Measurements from ENCODE around the gene MT1B. TPM values are rescaled to one million over a fixed set of nuclear protein-coding genes. Genes with fewer than 3 reads are reported as not detected.

The MT1B gene
- total and polyA plus RNA-seq, 2 of the 13 experiments (the other 11 are each of a cell fraction or from before 2014, with no cell fraction given): 0.89 TPM; not detected in 1

- TF ChIP-seq, protein P1, sequence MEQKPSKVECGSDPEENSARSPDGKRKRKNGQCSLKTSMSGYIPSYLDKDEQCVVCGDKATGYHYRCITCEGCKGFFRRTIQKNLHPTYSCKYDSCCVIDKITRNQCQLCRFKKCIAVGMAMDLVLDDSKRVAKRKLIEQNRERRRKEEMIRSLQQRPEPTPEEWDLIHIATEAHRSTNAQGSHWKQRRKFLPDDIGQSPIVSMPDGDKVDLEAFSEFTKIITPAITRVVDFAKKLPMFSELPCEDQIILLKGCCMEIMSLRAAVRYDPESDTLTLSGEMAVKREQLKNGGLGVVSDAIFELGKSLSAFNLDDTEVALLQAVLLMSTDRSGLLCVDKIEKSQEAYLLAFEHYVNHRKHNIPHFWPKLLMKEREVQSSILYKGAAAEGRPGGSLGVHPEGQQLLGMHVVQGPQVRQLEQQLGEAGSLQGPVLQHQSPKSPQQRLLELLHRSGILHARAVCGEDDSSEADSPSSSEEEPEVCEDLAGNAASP (CRISPR knock-in tag; IDR thresholded peaks at IDR 0.05; ENCODE audit: borderline replicate concordance): peak; percentile 12; the same call in 1 of the 2 replicates
- TF ChIP-seq ZNF7 (CRISPR knock-in tag; IDR thresholded peaks at IDR 0.05): peak; percentile 90
- TF ChIP-seq, protein P2, sequence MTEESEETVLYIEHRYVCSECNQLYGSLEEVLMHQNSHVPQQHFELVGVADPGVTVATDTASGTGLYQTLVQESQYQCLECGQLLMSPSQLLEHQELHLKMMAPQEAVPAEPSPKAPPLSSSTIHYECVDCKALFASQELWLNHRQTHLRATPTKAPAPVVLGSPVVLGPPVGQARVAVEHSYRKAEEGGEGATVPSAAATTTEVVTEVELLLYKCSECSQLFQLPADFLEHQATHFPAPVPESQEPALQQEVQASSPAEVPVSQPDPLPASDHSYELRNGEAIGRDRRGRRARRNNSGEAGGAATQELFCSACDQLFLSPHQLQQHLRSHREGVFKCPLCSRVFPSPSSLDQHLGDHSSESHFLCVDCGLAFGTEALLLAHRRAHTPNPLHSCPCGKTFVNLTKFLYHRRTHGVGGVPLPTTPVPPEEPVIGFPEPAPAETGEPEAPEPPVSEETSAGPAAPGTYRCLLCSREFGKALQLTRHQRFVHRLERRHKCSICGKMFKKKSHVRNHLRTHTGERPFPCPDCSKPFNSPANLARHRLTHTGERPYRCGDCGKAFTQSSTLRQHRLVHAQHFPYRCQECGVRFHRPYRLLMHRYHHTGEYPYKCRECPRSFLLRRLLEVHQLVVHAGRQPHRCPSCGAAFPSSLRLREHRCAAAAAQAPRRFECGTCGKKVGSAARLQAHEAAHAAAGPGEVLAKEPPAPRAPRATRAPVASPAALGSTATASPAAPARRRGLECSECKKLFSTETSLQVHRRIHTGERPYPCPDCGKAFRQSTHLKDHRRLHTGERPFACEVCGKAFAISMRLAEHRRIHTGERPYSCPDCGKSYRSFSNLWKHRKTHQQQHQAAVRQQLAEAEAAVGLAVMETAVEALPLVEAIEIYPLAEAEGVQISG (CRISPR knock-in tag; IDR thresholded peaks at IDR 0.05): 0 out of 2 replicates have a peak, but pooled peaks have one; percentile 41
- no peak for TF ChIP-seq EZH2 (conservative IDR thresholded peaks at IDR 0.05; ENCODE audit: low read depth, low read length)
- TF ChIP-seq, protein P3, sequence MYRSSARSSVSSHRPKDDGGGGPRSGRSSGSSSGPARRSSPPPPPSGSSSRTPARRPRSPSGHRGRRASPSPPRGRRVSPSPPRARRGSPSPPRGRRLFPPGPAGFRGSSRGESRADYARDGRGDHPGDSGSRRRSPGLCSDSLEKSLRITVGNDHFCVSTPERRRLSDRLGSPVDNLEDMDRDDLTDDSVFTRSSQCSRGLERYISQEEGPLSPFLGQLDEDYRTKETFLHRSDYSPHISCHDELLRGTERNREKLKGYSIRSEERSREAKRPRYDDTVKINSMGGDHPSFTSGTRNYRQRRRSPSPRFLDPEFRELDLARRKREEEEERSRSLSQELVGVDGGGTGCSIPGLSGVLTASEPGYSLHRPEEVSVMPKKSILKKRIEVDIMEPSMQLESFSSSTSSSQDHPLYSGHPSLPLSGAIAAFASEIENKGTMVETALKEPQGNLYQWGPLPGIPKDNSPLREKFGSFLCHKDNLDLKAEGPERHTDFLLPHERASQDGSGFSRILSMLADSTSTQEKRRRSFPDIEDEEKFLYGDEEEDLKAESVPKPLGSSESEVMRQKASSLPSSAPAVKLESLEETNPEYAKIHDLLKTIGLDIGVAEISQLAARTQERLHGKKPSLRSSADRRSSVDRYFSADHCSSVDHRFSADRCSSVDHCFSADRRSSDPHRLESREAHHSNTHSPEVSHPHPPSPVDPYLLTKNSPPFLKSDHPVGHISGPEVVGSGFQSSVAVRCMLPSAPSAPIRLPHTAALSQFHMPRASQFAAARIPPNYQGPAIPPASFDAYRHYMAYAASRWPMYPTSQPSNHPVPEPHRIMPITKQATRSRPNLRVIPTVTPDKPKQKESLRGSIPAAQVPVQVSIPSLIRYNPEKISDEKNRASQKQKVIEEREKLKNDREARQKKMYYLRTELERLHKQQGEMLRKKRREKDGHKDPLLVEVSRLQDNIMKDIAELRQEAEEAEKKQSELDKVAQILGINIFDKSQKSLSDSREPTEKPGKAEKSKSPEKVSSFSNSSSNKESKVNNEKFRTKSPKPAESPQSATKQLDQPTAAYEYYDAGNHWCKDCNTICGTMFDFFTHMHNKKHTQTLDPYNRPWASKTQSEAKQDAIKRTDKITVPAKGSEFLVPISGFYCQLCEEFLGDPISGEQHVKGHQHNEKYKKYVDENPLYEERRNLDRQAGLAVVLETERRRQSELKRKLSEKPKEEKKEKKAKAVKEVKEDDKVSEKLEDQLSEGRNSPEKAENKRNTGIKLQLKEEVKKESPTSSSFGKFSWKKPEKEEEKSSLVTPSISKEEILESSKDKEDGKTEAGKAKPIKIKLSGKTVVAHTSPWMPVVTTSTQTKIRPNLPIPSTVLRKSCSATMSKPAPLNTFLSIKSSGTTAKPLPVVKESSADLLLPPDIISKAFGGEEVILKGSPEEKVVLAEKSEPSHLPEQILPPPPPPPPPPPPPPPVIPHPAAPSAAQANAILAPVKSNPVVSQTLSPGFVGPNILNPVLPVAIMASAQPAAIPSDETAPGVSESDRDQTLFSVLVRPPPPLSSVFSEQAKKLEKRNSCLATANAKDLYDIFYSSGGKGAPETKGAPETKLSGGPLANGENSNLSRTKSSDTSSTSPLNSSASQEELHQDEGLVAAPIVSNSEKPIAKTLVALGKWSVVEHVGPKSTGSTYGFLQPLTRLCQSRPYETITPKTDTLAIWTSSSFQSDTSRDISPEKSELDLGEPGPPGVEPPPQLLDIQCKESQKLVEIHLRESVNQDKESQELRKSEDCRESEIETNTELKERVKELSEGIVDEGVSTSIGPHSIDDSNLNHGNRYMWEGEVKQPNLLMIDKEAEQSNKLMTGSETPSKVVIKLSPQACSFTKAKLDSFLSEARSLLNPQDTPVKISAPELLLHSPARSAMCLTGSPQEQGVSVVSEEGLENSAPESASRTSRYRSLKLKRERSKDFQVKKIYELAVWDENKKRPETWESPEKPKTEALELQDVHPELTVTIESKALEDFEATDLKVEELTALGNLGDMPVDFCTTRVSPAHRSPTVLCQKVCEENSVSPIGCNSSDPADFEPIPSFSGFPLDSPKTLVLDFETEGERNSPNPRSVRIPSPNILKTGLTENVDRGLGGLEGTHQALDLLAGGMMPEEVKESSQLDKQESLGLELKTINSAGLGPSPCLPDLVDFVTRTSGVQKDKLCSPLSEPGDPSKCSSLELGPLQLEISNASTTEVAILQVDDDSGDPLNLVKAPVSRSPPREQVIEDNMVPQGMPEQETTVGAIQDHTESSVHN (CRISPR knock-in tag; IDR thresholded peaks at IDR 0.05): no peak
- no peak for TF ChIP-seq EED (CRISPR knock-in tag; IDR thresholded peaks at IDR 0.05)
- no peak for TF ChIP-seq ATM (IDR thresholded peaks at IDR 0.05; ENCODE audit: borderline replicate concordance)
- no peak for TF ChIP-seq KAT8 (CRISPR knock-in tag; IDR thresholded peaks at IDR 0.05)
- peak; percentile 58 for TF ChIP-seq MED1 (CRISPR knock-in tag; IDR thresholded peaks at IDR 0.05)
- peak; percentile 47; the same call in 1 of the 2 replicates for TF ChIP-seq KDM2A (CRISPR knock-in tag; IDR thresholded peaks at IDR 0.05; ENCODE audit: borderline replicate concordance, low read depth)
- TF ChIP-seq DPF2 (CRISPR knock-in tag; IDR thresholded peaks at IDR 0.05; ENCODE audit: borderline replicate concordance, low read depth): no peak
- TF ChIP-seq, protein P4, sequence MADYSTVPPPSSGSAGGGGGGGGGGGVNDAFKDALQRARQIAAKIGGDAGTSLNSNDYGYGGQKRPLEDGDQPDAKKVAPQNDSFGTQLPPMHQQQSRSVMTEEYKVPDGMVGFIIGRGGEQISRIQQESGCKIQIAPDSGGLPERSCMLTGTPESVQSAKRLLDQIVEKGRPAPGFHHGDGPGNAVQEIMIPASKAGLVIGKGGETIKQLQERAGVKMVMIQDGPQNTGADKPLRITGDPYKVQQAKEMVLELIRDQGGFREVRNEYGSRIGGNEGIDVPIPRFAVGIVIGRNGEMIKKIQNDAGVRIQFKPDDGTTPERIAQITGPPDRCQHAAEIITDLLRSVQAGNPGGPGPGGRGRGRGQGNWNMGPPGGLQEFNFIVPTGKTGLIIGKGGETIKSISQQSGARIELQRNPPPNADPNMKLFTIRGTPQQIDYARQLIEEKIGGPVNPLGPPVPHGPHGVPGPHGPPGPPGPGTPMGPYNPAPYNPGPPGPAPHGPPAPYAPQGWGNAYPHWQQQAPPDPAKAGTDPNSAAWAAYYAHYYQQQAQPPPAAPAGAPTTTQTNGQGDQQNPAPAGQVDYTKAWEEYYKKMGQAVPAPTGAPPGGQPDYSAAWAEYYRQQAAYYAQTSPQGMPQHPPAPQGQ (CRISPR knock-in tag; IDR thresholded peaks at IDR 0.05; ENCODE audit: borderline replicate concordance): no peak
- TF ChIP-seq MAZ (IDR thresholded peaks at IDR 0.05; ENCODE audit: borderline replicate concordance, low read depth, low read length): 0 out of 2 replicates have a peak, but pooled peaks have one; percentile 33
- TF ChIP-seq MAZ (CRISPR knock-in tag; IDR thresholded peaks at IDR 0.05; ENCODE audit: low read depth): no peak
- TF ChIP-seq ZSCAN20 (CRISPR knock-in tag; IDR thresholded peaks at IDR 0.05; ENCODE audit: borderline replicate concordance): no peak
- TF ChIP-seq ZNF619 (CRISPR knock-in tag; IDR thresholded peaks at IDR 0.05): no peak
Observed at GRCh38 chr16:56673921-56674320, 22.2 kb downstream of the MT1B start (continued).
